Measurements from ENCODE around the gene RABEP1. TPM values are rescaled to one million over a fixed set of nuclear protein-coding genes. Genes with fewer than 3 reads are reported as not detected.

The RABEP1 gene
- total RNA-seq, 6 experiments from 2014 or later = 41.1 to 48.5 (median 45.6) TPM

- peaks cover 11% of the 10 kb centered on the region; the same call in 1 of the 2 replicates for H3K36me3 Mint-ChIP-seq (ENCODE audit: low read depth)
- H3K9me3 Mint-ChIP-seq = no peaks in the 10 kb centered on the region
- no peak for DNase-seq
- H3K4me1 Mint-ChIP-seq (ENCODE audit: low read depth) = peaks cover 16% of the 10 kb centered on the region
- H3K27ac Mint-ChIP-seq = peak overlapping the region; percentile 24; the same call in 1 of the 2 replicates
- no peaks in the 10 kb centered on the region; the same call in 1 of the 2 replicates for H3K27me3 Mint-ChIP-seq (ENCODE audit: insufficient read depth)
- no peak overlapping the region for H3K4me3 Mint-ChIP-seq
- TF ChIP-seq CTCF (IDR thresholded peaks at IDR 0.05) = no peak
Observed at GRCh38 chr17:5364696-5365095, 82.6 kb downstream of the RABEP1 start.

GRCh38 chr17:5365831-5366230 lies 83.7 kb downstream of the RABEP1 start:
- no peak for DNase-seq
- no peak overlapping the region for H3K27ac Mint-ChIP-seq
- no peaks in the 10 kb centered on the region; the same call in 1 of the 2 replicates for H3K27me3 Mint-ChIP-seq (ENCODE audit: insufficient read depth)
- peaks cover 16% of the 10 kb centered on the region for H3K4me1 Mint-ChIP-seq (ENCODE audit: low read depth)
- H3K9me3 Mint-ChIP-seq = no peaks in the 10 kb centered on the region
- no peak overlapping the region for H3K4me3 Mint-ChIP-seq
- H3K36me3 Mint-ChIP-seq (ENCODE audit: low read depth) = peaks cover 15% of the 10 kb centered on the region; the same call in 1 of the 2 replicates
- TF ChIP-seq CTCF (IDR thresholded peaks at IDR 0.05) = no peak

- no peaks in the 10 kb centered on the region; the same call in 1 of the 2 replicates for H3K27me3 Mint-ChIP-seq (ENCODE audit: insufficient read depth)
- H3K27ac Mint-ChIP-seq = no peak overlapping the region
- H3K4me3 Mint-ChIP-seq = no peak overlapping the region
- DNase-seq = no peak
- peaks cover 5% of the 10 kb centered on the region for H3K4me1 Mint-ChIP-seq (ENCODE audit: low read depth)
- H3K9me3 Mint-ChIP-seq = no peaks in the 10 kb centered on the region
- TF ChIP-seq CTCF (IDR thresholded peaks at IDR 0.05) = no peak
- H3K36me3 Mint-ChIP-seq (ENCODE audit: low read depth) = peaks cover 20% of the 10 kb centered on the region
Observed at GRCh38 chr17:5370411-5370810, 88.3 kb downstream of the RABEP1 start.

GRCh38 chr17:5373112-5373511 lies 91.0 kb downstream of the RABEP1 start:
- no peaks in the 10 kb centered on the region for H3K4me1 Mint-ChIP-seq (ENCODE audit: low read depth)

GRCh38 chr17:5378566-5379207 lies 96.6 kb downstream of the RABEP1 start:
- H3K9me3 Mint-ChIP-seq = no peaks in the 10 kb centered on the region
- H3K27ac Mint-ChIP-seq = peak overlapping the region; percentile 12; the same call in 1 of the 2 replicates
- no peak for TF ChIP-seq CTCF (IDR thresholded peaks at IDR 0.05)
- no peak for DNase-seq
- peaks cover 7% of the 10 kb centered on the region for H3K27me3 Mint-ChIP-seq (ENCODE audit: insufficient read depth)
- H3K36me3 Mint-ChIP-seq (ENCODE audit: low read depth) = peaks cover 42% of the 10 kb centered on the region
- no peak overlapping the region for H3K4me3 Mint-ChIP-seq
- peaks cover 6% of the 10 kb centered on the region for H3K4me1 Mint-ChIP-seq (ENCODE audit: low read depth)

More at GRCh38 chr17:5373112-5373511, 91.0 kb downstream of the RABEP1 start:
- Mint-ChIP-seq H3K4me3 (no peak overlapping the region), H3K9me3 (no peaks in the 10 kb centered on the region), H3K27me3 (ENCODE audit: insufficient read depth) (no peaks in the 10 kb centered on the region; the same call in 1 of the 2 replicates), H3K27ac (no peak overlapping the region; the same call in 1 of the 2 replicates), H3K36me3 (ENCODE audit: low read depth) (peaks cover 20% of the 10 kb centered on the region)
- no peak for DNase-seq
- no peak for TF ChIP-seq CTCF (IDR thresholded peaks at IDR 0.05)
